OCI-LY1 (cell line): ENCODE results near the gene KCNA10.

Experiments used
- H2AFZ ChIP-seq: fragments of 200-600 bp; sonication (generic), shearing (Covaris generic); 2 replicates; pipeline ENCODE4 v1.6.0; 2014; ENCODE audit warnings: antibody characterized with exemption, mild to moderate bottlenecking, low read length
- H3F3A ChIP-seq: fragments of 200-600 bp; sonication (generic), shearing (Covaris generic); 2 replicates; pipeline ENCODE4 v1.6.0; 2014; ENCODE audit warnings: mild to moderate bottlenecking, antibody characterized with exemption, low read length, moderate library complexity; ENCODE audit not compliant: insufficient read depth
- H3K27ac ChIP-seq: fragments of 200-600 bp; sonication (generic); 2 replicates; pipeline ENCODE4 v1.5.1; 2014; ENCODE audit warnings: low read length, mixed run types, mild to moderate bottlenecking, low read depth; ENCODE audit not compliant: poor library complexity, severe bottlenecking
- H3K27me3 ChIP-seq: fragments of 200-600 bp; sonication (generic); 2 replicates; pipeline ENCODE4 v1.6.0; 2014; ENCODE audit warnings: antibody characterized with exemption, mild to moderate bottlenecking, low read length, moderate library complexity; ENCODE audit not compliant: insufficient read depth
- H3K36me3 ChIP-seq: fragments of 200-600 bp; sonication (generic); 2 replicates; pipeline ENCODE4 v1.6.1; 2014; ENCODE audit warnings: mild to moderate bottlenecking, antibody characterized with exemption, low read length, moderate library complexity, mixed read lengths; ENCODE audit not compliant: insufficient read depth
- H3K4me1 ChIP-seq: fragments of 200-600 bp; sonication (generic); 2 replicates; pipeline ENCODE4 v1.5.1; 2014; ENCODE audit warnings: mild to moderate bottlenecking, low read length, moderate library complexity; ENCODE audit not compliant: insufficient read depth, severe bottlenecking
- H3K4me2 ChIP-seq: fragments of 200-600 bp; sonication (generic), shearing (Covaris generic); 2 replicates; pipeline ENCODE4 v1.6.1; 2014; ENCODE audit warnings: low read length
- H3K4me3 ChIP-seq: fragments of 200-600 bp; sonication (generic); 2 replicates; pipeline ENCODE4 v1.5.1; 2014; ENCODE audit warnings: low read length, low read depth, mild to moderate bottlenecking, mixed read lengths; ENCODE audit not compliant: poor library complexity, severe bottlenecking
- H3K79me2 ChIP-seq: fragments of 200-600 bp; shearing (Covaris generic); 2 replicates; pipeline ENCODE4 v1.6.1; 2016; ENCODE audit warnings: mixed run types, low read length, mixed read lengths; ENCODE audit not compliant: insufficient read depth
- H3K9ac ChIP-seq: fragments of 200-600 bp; sonication (generic), shearing (Covaris generic); 2 replicates; pipeline ENCODE4 v1.6.1; 2014; ENCODE audit warnings: mild to moderate bottlenecking, low read length, mixed read lengths
- H3K9me2 ChIP-seq: fragments of 200-600 bp; sonication (generic), shearing (Covaris generic); 2 replicates; pipeline ENCODE4 v1.6.1; 2014; ENCODE audit warnings: low read depth, mild to moderate bottlenecking, low read length, mixed read lengths
- H3K9me3 ChIP-seq: fragments of 200-600 bp; shearing (Covaris generic); 2 replicates; pipeline ENCODE4 v1.6.1; 2014; ENCODE audit warnings: low read length, mixed read lengths
- H4K20me1 ChIP-seq: fragments of 200-600 bp; sonication (generic), shearing (Covaris generic); 2 replicates; pipeline ENCODE4 v1.6.0; 2016; ENCODE audit warnings: mild to moderate bottlenecking, low read length; ENCODE audit not compliant: insufficient read depth
- EZH2 ChIP-seq: fragments of 200-600 bp; sonication (generic), shearing (Covaris generic); IDR thresholded peaks from 2 replicates; pipeline ENCODE4 v1.8.0; 2017; ENCODE audit warnings: borderline replicate concordance, mixed run types, mild to moderate bottlenecking, antibody characterized with exemption, low read length, moderate library complexity, mixed read lengths
- TF ChIP-seq, protein P1 (sequence below): fragments of 200-600 bp; sonication (generic), shearing (Covaris generic); IDR thresholded peaks from 2 replicates; pipeline ENCODE4 v1.5.1; 2017; ENCODE audit warnings: mild to moderate bottlenecking, antibody characterized with exemption, low read length, moderate library complexity, mixed read lengths

KCNA10 gene

DNA sequence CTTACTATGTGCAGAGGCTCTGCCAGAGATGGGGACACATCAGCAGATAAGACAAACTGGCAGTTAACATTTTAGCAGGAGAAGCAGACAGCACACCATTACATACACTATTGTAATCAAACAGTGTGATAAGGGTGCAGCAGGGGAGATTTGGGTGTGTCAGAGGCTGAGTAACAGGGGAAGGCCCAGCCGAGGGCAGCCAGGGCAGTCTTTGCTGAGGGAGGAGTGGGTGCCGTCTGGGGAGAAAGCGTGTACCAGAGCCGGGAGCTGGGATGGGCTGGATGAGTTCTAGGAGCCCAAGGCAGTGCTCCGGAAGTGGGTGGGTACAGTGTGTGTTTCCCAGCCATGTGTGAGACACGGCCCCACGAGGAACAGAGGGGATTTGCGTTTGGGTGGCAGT lies 31.2 kb downstream of the KCNA10 start:
- H3K4me3 ChIP-seq, result no peak overlapping the region
- no peaks in the 10 kb centered on the region for H3K79me2 ChIP-seq
- no peaks in the 10 kb centered on the region for H3K9me3 ChIP-seq
- no peak overlapping the region for H2AFZ ChIP-seq
- no peaks in the 10 kb centered on the region for H3K4me1 ChIP-seq
- H3K9me2 ChIP-seq, result no peaks in the 10 kb centered on the region
- TF ChIP-seq EZH2, result no peak
- TF ChIP-seq, protein P1, sequence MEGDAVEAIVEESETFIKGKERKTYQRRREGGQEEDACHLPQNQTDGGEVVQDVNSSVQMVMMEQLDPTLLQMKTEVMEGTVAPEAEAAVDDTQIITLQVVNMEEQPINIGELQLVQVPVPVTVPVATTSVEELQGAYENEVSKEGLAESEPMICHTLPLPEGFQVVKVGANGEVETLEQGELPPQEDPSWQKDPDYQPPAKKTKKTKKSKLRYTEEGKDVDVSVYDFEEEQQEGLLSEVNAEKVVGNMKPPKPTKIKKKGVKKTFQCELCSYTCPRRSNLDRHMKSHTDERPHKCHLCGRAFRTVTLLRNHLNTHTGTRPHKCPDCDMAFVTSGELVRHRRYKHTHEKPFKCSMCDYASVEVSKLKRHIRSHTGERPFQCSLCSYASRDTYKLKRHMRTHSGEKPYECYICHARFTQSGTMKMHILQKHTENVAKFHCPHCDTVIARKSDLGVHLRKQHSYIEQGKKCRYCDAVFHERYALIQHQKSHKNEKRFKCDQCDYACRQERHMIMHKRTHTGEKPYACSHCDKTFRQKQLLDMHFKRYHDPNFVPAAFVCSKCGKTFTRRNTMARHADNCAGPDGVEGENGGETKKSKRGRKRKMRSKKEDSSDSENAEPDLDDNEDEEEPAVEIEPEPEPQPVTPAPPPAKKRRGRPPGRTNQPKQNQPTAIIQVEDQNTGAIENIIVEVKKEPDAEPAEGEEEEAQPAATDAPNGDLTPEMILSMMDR, result no peak
- H4K20me1 ChIP-seq, result no peaks in the 10 kb centered on the region
- no peaks in the 10 kb centered on the region for H3K36me3 ChIP-seq
- H3K27me3 ChIP-seq, result no peaks in the 10 kb centered on the region
- H3K4me2 ChIP-seq, result no peak overlapping the region
- no peaks in the 10 kb centered on the region for H3F3A ChIP-seq
- H3K9ac ChIP-seq, result no peak overlapping the region
- no peak overlapping the region for H3K27ac ChIP-seq

DNA sequence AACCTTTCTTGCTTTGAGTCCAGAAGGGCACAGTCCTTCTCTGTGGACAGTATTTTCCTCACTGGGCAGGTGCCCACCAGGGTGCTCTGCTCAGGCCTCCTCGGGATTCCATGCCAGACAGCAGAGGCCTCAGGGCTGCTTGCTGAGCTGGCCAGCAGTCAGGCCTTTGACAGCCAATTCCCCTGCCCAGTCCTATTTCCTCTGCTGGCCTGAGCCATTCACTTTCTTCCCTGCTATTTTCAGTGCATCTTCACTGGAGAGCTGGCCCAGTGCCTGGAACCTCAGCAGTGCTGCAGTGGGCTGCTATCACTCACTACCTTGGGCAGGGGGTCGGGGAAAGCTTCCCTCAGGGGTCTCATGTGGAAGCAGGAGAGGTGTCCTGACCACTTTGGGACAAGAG lies 33.2 kb downstream of the KCNA10 start:
- H3K79me2 ChIP-seq, result no peaks in the 10 kb centered on the region
- H3K27me3 ChIP-seq, result no peaks in the 10 kb centered on the region; the same call in 1 of the 2 replicates
- H3K9me2 ChIP-seq, result no peaks in the 10 kb centered on the region
- no peak overlapping the region for H3K27ac ChIP-seq
- no peak overlapping the region for H3K4me3 ChIP-seq
- H3K9ac ChIP-seq, result no peak overlapping the region
- no peaks in the 10 kb centered on the region for H3K4me1 ChIP-seq
- H4K20me1 ChIP-seq, result no peaks in the 10 kb centered on the region
- H3K36me3 ChIP-seq, result no peaks in the 10 kb centered on the region
- H3F3A ChIP-seq, result no peaks in the 10 kb centered on the region
- H3K4me2 ChIP-seq, result no peak overlapping the region
- H3K9me3 ChIP-seq, result no peaks in the 10 kb centered on the region
- TF ChIP-seq, protein P1, result no peak
- TF ChIP-seq EZH2, result no peak
- no peak overlapping the region for H2AFZ ChIP-seq

DNA sequence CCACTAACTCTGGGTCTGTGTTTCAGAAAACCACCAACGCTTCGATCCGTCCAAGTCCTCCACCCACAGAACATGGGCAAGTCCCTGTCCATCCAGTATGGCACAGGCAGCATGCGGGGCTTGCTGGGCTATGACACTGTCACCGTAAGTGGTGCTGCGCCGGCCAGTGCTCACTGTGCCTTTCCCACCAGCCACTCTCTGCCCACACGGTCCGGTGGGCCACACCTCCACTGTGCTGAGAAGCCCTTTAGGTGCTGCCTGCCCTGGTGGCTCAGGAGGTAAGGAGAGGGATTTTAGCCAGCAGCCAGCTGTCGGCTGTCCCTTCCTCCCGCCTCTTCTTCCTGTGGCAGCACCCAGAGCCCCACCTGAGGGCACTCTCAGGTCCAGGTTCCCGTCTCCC lies 34.2 kb downstream of the KCNA10 start:
- Histone ChIP-seq H2AFZ (no peak overlapping the region), H3K4me3 (no peak overlapping the region), H3K27ac (no peak overlapping the region), H3K9me3 (no peaks in the 10 kb centered on the region), H3F3A (no peaks in the 10 kb centered on the region), H3K4me1 (no peaks in the 10 kb centered on the region), H3K79me2 (no peaks in the 10 kb centered on the region), H3K9ac (no peak overlapping the region), H3K36me3 (no peaks in the 10 kb centered on the region), H3K9me2 (no peaks in the 10 kb centered on the region), H3K27me3 (peaks cover 4% of the 10 kb centered on the region; the same call in 1 of the 2 replicates), H4K20me1 (no peaks in the 10 kb centered on the region), H3K4me2 (no peak overlapping the region)
- no peak for TF ChIP-seq EZH2
- TF ChIP-seq, protein P1, result no peak
